ENCODE measurements around the gene CACNA1H. TPM values are rescaled to one million over a fixed set of nuclear protein-coding genes. Genes with fewer than 3 reads are reported as not detected.
"Not testable (repeated sequence)": the region's sequence is repeated elsewhere in the genome, so short reads cannot be mapped to it uniquely, and the experiment has no call there.

The CACNA1H gene
- total RNA-seq, 1 donor from 2014 or later, result 4.1 TPM

GRCh38 chr16:1182950-1183907 is 30.3 kb downstream of the CACNA1H start:
- no peak for ATAC-seq
- intact Hi-C loops (cut with DNase I), result no loop called here
- DNase-seq (ENCODE audit: low spot score), result no peak

GRCh38 chr16:1184156-1184868 is 31.4 kb downstream of the CACNA1H start:
- intact Hi-C loops (cut with DNase I), result no loop called here

GRCh38 chr16:1184980-1185379 is 32.1 kb downstream of the CACNA1H start:
- ATAC-seq, result no peak
- no peak for DNase-seq (ENCODE audit: low spot score)
- intact Hi-C loops (cut with DNase I), result no loop called here

More at GRCh38 chr16:1184156-1184868, 31.4 kb downstream of the CACNA1H start:
- DNase-seq (ENCODE audit: low spot score) (no peak), ATAC-seq (no peak)

- DNase-seq (ENCODE audit: low spot score); ATAC-seq; intact Hi-C loops (cut with DNase I): not testable (repeated sequence)
Observed at GRCh38 chr16:1185460-1186207, 32.7 kb downstream of the CACNA1H start.

GRCh38 chr16:1188432-1189189 is 35.7 kb downstream of the CACNA1H start:
- intact Hi-C loops (cut with DNase I), result no loop called here
- peak; percentile 75 for DNase-seq (ENCODE audit: low spot score)
- peak; percentile 75 for ATAC-seq

GRCh38 chr16:1189455-1189854 is 36.5 kb downstream of the CACNA1H start:
- DNase-seq (ENCODE audit: low spot score) (no peak), ATAC-seq (no peak)
- intact Hi-C loops (cut with DNase I), result no loop called here

GRCh38 chr16:1190789-1191188 is 37.9 kb downstream of the CACNA1H start:
- ATAC-seq; intact Hi-C loops (cut with DNase I); DNase-seq (ENCODE audit: low spot score): not testable (repeated sequence)

- intact Hi-C loops (cut with DNase I), result no loop called here
- ATAC-seq (no peak), DNase-seq (ENCODE audit: low spot score) (no peak)
Observed at GRCh38 chr16:1192384-1193073, 39.6 kb downstream of the CACNA1H start.

GRCh38 chr16:1193143-1193824 is 40.4 kb downstream of the CACNA1H start:
- ATAC-seq (no peak), DNase-seq (ENCODE audit: low spot score) (no peak)
- intact Hi-C loops (cut with DNase I), result no loop called here

- ATAC-seq, result no peak
- DNase-seq (ENCODE audit: low spot score), result no peak
- intact Hi-C loops (cut with DNase I), result no loop called here
Observed at GRCh38 chr16:1193825-1194581, 41.1 kb downstream of the CACNA1H start.

GRCh38 chr16:1194665-1195392 is 41.9 kb downstream of the CACNA1H start:
- intact Hi-C loops (cut with DNase I), result no loop called here
- ATAC-seq (no peak), DNase-seq (ENCODE audit: low spot score) (no peak)

GRCh38 chr16:1195393-1195666 is 42.4 kb downstream of the CACNA1H start:
- ATAC-seq (no peak), DNase-seq (ENCODE audit: low spot score) (no peak)
- intact Hi-C loops (cut with DNase I), result no loop called here

GRCh38 chr16:1196494-1196893 is 43.6 kb downstream of the CACNA1H start:
- ATAC-seq, result no peak
- intact Hi-C loops (cut with DNase I), result no loop called here
- DNase-seq (ENCODE audit: low spot score), result no peak

- intact Hi-C loops (cut with DNase I), result no loop called here
- ATAC-seq, result no peak
- no peak for DNase-seq (ENCODE audit: low spot score)
Observed at GRCh38 chr16:1197237-1197866, 44.4 kb downstream of the CACNA1H start.

- no peak for DNase-seq (ENCODE audit: low spot score)
- no peak for ATAC-seq
- intact Hi-C loops (cut with DNase I), result no loop called here
Observed at GRCh38 chr16:1198194-1198593, 45.3 kb downstream of the CACNA1H start.
